HepG2 (cell line): ENCODE measurements around the gene MBLAC2. TPM values are rescaled to one million over a fixed set of nuclear protein-coding genes. Genes with fewer than 3 reads are reported as not detected.

Experiments used
- ATAC-seq: fragments of 200-7000 bp; cut with Tn5 transposase; 3 replicates; pipeline ENCODE4 v1.9.1; 2020; ENCODE audit warnings: mild to moderate bottlenecking, moderate library complexity
- BruUV-seq: library from RNA; stranded (reverse); fragments of 400-500 nt; replicated peaks from 2 replicates; lab custom pipeline; 2021; lab: Mats Ljungman, UMichigan
- CTCF ChIA-PET: fragments of 300-600 bp; formaldehyde crosslinking; extraction: SDS; loops from one replicate; lab custom pipeline; 2021; ENCODE audit warnings: low total read pairs, inconsistent platforms, low intra/inter-chr PET ratio; lab: Yijun Ruan, JAX
- POLR2A ChIA-PET: fragments of 350-600 bp; sonication (Branson Sonifier 250); formaldehyde crosslinking; loops from one replicate; lab custom pipeline; 2020; ENCODE audit warnings: antibody characterized with exemption, inconsistent platforms; lab: Yijun Ruan, JAX
- DNase-seq: peaks from one replicate; pipeline ENCODE4 v3.0.0-alpha.2; 2015; ENCODE audit warnings: low spot score
- FAIRE-seq: peaks from 3 replicates; lab custom pipeline; 2011; peaks lifted over from hg19 to GRCh38; lab: Jason Lieb, UNC
- H2AFZ ChIP-seq: one replicate; pipeline ENCODE4 v1.6.1; 2011; ENCODE audit warnings: low read length, inconsistent platforms
- H3K27ac ChIP-seq: fragments of 300-600 bp; 3 replicates; pipeline ENCODE4 v1.8.0; 2011; ENCODE audit warnings: mixed run types, mild to moderate bottlenecking, mixed read lengths, low read length, inconsistent platforms; ENCODE audit not compliant: insufficient read depth; ENCODE audit errors: extremely low read length
- H3K27me3 ChIP-seq, 2 experiments: fragments of 200-600 bp in 1 of 2; 2 replicates in 1 of 2; 3 replicates in 1 of 2; pipeline versions ENCODE4 v1.6.0 to v1.8.0; 2011; ENCODE audit warnings: low read length in 2 of 2, mild to moderate bottlenecking in 2 of 2, moderate library complexity in 2 of 2, inconsistent platforms in 1 of 2; ENCODE audit not compliant: insufficient read depth in 2 of 2, control insufficient read depth in 1 of 2
- H3K36me3 ChIP-seq, 2 experiments: fragments of 200-600 bp in 1 of 2; replicated peaks in 1 of 2; 2 replicates in 1 of 2; 3 replicates in 1 of 2; pipeline versions ENCODE4 v1.5.1 to v1.8.0; 2011; ENCODE audit warnings: low read length in 2 of 2, inconsistent platforms in 1 of 2; ENCODE audit not compliant: insufficient read depth in 2 of 2, control insufficient read depth in 1 of 2
- H3K4me1 ChIP-seq: 2 replicates; pipeline ENCODE4 v1.5.1; 2012; ENCODE audit warnings: low read length, inconsistent platforms; ENCODE audit not compliant: insufficient read depth
- H3K4me2 ChIP-seq: 2 replicates; pipeline ENCODE4 v1.6.0; 2011; ENCODE audit warnings: low read depth, low read length, inconsistent platforms
- H3K4me3 ChIP-seq, 3 experiments: fragments of 200-600 bp in 1 of 3; sonication (generic), shearing (Covaris generic) in 1 of 3; replicated peaks in 1 of 3; 2 replicates each; pipeline ENCODE4 v1.5.1; 2011 to 2016; ENCODE audit warnings: low read length in 3 of 3, inconsistent platforms in 2 of 3, low read depth in 2 of 3, mild to moderate bottlenecking in 2 of 3, control low read depth in 1 of 3, mixed read lengths in 1 of 3; ENCODE audit not compliant: insufficient read depth in 1 of 3
- H3K79me2 ChIP-seq: one replicate; pipeline ENCODE4 v1.6.1; 2011; ENCODE audit warnings: low read length, inconsistent platforms; ENCODE audit not compliant: insufficient read depth
- H3K9ac ChIP-seq: 2 replicates; pipeline ENCODE4 v1.6.0; 2011; ENCODE audit warnings: mild to moderate bottlenecking, low read depth, low read length, inconsistent platforms; ENCODE audit not compliant: insufficient read depth
- H3K9me3 ChIP-seq: 2 replicates; pipeline ENCODE4 v1.5.1; 2012; ENCODE audit warnings: mild to moderate bottlenecking, low read length
- H4K20me1 ChIP-seq: 2 replicates; pipeline ENCODE4 v1.6.0; 2011; ENCODE audit warnings: inconsistent platforms, mild to moderate bottlenecking, low read length, moderate library complexity; ENCODE audit not compliant: insufficient read depth
- ETV6 ChIP-seq: sonication (generic); formaldehyde crosslinking; conservative IDR thresholded peaks from 2 replicates; pipeline ENCODE4 v1.4.0; 2020; ENCODE audit warnings: missing genetic modification reagents
- IRF1 ChIP-seq: sonication (generic); formaldehyde crosslinking; IDR thresholded peaks from 2 replicates; pipeline ENCODE4 v1.4.0; 2020; ENCODE audit warnings: low read depth, mild to moderate bottlenecking, missing genetic modification reagents
- KDM5A ChIP-seq: fragments of 200-600 bp; sonication (generic); IDR thresholded peaks from 2 replicates; pipeline ENCODE4 v1.7.0; 2018; ENCODE audit warnings: antibody characterized with exemption, mild to moderate bottlenecking, low read length, borderline replicate concordance
- MAFF ChIP-seq: IDR thresholded peaks from 2 replicates; pipeline ENCODE4 v1.6.1; 2011; ENCODE audit warnings: low read depth, low read length, improper control_type of control experiment
- MED1 ChIP-seq: sonication (generic); formaldehyde crosslinking; IDR thresholded peaks from 2 replicates; pipeline ENCODE4 v1.4.0; 2020; ENCODE audit warnings: missing genetic modification reagents
- PHF20 ChIP-seq: sonication (generic); formaldehyde crosslinking; IDR thresholded peaks from 2 replicates; pipeline ENCODE4 v1.5.0; 2020; ENCODE audit warnings: mild to moderate bottlenecking, missing genetic modification reagents
- REPIN1 ChIP-seq: sonication (generic); formaldehyde crosslinking; IDR thresholded peaks from 2 replicates; pipeline ENCODE4 v1.8.0; 2022; ENCODE audit warnings: missing genetic modification reagents, low read depth, mild to moderate bottlenecking, borderline replicate concordance
- SALL2 ChIP-seq: sonication (generic); formaldehyde crosslinking; IDR thresholded peaks from 2 replicates; pipeline ENCODE4 v1.8.1; 2023; ENCODE audit warnings: mild to moderate bottlenecking, missing genetic modification reagents, inconsistent platforms
- ZKSCAN8 ChIP-seq: IDR thresholded peaks from 2 replicates; pipeline ENCODE4 v1.6.1; 2016; ENCODE audit warnings: borderline replicate concordance, missing genetic modification reagents, missing compliant biosample characterization
- ZNF12 ChIP-seq: sonication (generic); formaldehyde crosslinking; IDR thresholded peaks from 2 replicates; pipeline ENCODE4 v1.5.0; 2020; ENCODE audit warnings: missing genetic modification reagents
- ZNF18 ChIP-seq: sonication (generic); formaldehyde crosslinking; IDR thresholded peaks from 2 replicates; pipeline ENCODE4 v1.8.0; 2022; ENCODE audit warnings: mild to moderate bottlenecking, missing genetic modification reagents; ENCODE audit not compliant: insufficient replicate concordance
- ZNF451 ChIP-seq: sonication (generic); formaldehyde crosslinking; IDR thresholded peaks from 2 replicates; pipeline ENCODE4 v1.5.0; 2020; ENCODE audit warnings: mild to moderate bottlenecking, missing genetic modification reagents
- ZNF619 ChIP-seq: sonication (generic); formaldehyde crosslinking; IDR thresholded peaks from 2 replicates; pipeline ENCODE4 v1.4.0; 2020; ENCODE audit warnings: mild to moderate bottlenecking, missing genetic modification reagents
- WGBS: methylation state at CpG from one replicate; pipeline ENCODE4 v1.1.6; 2017; ENCODE audit warnings: low lambda C conversion rate; 5-methylcytosine and 5-hydroxymethylcytosine counted together
- in situ Hi-C: cut with HindIII; loops from 2 replicates; pipeline ENCODE4 v1.10.0; 2017; ENCODE audit warnings: low pct_unique_long_range_greater_than_20kb; ENCODE audit not compliant: extremely low pct_ligation_motif_present
- intact Hi-C: fragments of 100-400 bp; cut with micrococcal nuclease; formaldehyde crosslinking; loops from one replicate; pipeline ENCODE4 v1.10.0; 2022; ENCODE audit not compliant: unreplicated experiment
- polyA plus RNA-seq, 8 experiments: library from polyadenylated mRNA; depleted of rRNA in 3 of 8; stranded (reverse) in 7 of 8; unstranded in 1 of 8; fragments of >200 nt; fragmentation: Illumina TruSeq in 4 of 8; extraction: Trizol in 4 of 8; gene quantifications; 2 replicates each; pipeline versions ENCODE4 v1.2.1 to v1.2.3, GENCODE V29; 2011 to 2016; ENCODE audit warnings: low read depth in 4 of 8, missing spikeins in 1 of 8, mixed read lengths in 1 of 8; ENCODE audit not compliant: insufficient read depth in 1 of 8
- total RNA-seq, 5 experiments: library from RNA; depleted of rRNA; stranded (reverse); fragments of >200 nt; fragmentation: Illumina TruSeq; extraction: Trizol; gene quantifications; 2 replicates each; pipeline ENCODE4 v1.2.3, GENCODE V29; 2016; ENCODE audit warnings: low read depth in 1 of 5
- TF ChIP-seq, protein P1 (sequence below): sonication (generic); formaldehyde crosslinking; IDR thresholded peaks from 2 replicates; pipeline ENCODE4 v1.4.0; 2020; ENCODE audit warnings: missing genetic modification reagents

The MBLAC2 gene
- total and polyA plus RNA-seq, 2 of the 13 experiments (the other 11 are each of a cell fraction or from before 2014, with no cell fraction given), result 2.9 to 4.1 TPM

- TF ChIP-seq MAFF, result no peak
Measured at GRCh38 chr5:90488791-90489190, 14.2 kb upstream of the MBLAC2 start (continued).

DNA sequence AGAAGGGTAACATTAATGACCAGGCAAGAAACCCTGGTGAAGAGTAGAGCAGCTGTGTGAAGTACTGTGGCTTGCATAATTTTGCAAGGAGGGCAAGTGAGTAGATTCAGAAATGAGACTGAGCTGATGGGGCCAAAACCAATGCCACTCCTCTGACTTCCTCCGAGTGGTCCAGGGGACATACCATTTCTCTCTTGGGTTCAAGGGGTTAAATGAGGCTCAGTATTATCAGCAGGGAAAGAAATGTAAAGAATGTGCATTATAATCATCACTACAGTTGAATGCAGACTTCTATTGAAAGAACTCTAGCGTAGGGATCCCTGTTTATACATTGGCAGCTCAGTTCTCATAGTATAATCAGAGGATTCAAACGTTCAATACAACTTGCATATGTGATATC, 10.0 kb upstream of the MBLAC2 start:
- Histone ChIP-seq H3K36me3 (0 out of 5 replicates have a peak, but pooled peaks cover 0 to 4% of the 10 kb centered on the region in 2 experiments), H3K9me3 (no peaks in the 10 kb centered on the region), H3K4me3 (no peak overlapping the region), H2AFZ (no peak overlapping the region), H3K27me3 (no peaks in the 10 kb centered on the region), H3K9ac (no peak overlapping the region), H4K20me1 (no peaks in the 10 kb centered on the region), H3K4me1 (no peaks in the 10 kb centered on the region), H3K27ac (no peak overlapping the region), H3K79me2 (no peaks in the 10 kb centered on the region), H3K4me2 (no peak overlapping the region)
- DNase-seq (no peak), ATAC-seq (no peak), FAIRE-seq (no peak)
- TF ChIP-seq PHF20 (no peak), ZNF619 (CRISPR knock-in tag) (no peak), ZNF12 (CRISPR knock-in tag) (no peak)
- TF ChIP-seq, protein P1, sequence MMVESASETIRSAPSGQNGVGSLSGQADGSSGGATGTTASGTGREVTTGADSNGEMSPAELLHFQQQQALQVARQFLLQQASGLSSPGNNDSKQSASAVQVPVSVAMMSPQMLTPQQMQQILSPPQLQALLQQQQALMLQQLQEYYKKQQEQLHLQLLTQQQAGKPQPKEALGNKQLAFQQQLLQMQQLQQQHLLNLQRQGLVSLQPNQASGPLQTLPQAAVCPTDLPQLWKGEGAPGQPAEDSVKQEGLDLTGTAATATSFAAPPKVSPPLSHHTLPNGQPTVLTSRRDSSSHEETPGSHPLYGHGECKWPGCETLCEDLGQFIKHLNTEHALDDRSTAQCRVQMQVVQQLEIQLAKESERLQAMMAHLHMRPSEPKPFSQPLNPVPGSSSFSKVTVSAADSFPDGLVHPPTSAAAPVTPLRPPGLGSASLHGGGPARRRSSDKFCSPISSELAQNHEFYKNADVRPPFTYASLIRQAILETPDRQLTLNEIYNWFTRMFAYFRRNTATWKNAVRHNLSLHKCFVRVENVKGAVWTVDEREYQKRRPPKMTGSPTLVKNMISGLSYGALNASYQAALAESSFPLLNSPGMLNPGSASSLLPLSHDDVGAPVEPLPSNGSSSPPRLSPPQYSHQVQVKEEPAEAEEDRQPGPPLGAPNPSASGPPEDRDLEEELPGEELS, result no peak
- ChIA-PET POLR2A (interaction anchor here (0.9 kb wide), 1 partner anchor 10 kb away, joined by 3 read pairs; the partner anchor contains the start of genes MBLAC2 and POLR3G), CTCF (no interaction called here)
- 86% methylated on average over 3 of the region's 3 CpGs for WGBS
- in situ Hi-C loops (no loop called here), intact Hi-C loops (no loop called here)
- BruUV-seq, result no TSS peak

DNA sequence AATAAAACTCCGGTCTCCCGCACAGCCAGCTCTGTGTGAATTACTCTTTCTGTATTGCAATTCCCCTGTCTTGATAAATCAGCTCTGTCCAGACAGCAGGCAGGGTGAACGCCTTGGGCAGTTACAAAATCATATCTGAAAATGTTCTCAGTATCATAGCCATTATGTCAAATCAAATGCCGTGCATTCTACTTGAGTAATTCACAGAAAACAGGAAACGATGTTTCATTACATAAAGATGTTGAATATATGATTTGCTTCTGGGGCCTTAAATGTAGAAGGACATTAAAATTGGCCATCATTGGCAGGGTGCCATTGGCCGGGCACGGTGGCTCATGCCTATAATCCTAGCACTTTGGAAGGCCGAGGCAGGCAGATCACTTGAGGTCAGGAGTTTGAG, 8.6 kb upstream of the MBLAC2 start:
- no peak for FAIRE-seq
- TF ChIP-seq ETV6 (CRISPR knock-in tag), result no peak
- no peak for TF ChIP-seq SALL2 (CRISPR knock-in tag)
- no peak for TF ChIP-seq KDM5A
- no peak for TF ChIP-seq ZKSCAN8
- no peak for TF ChIP-seq REPIN1 (CRISPR knock-in tag)
- TF ChIP-seq IRF1 (CRISPR knock-in tag), result no peak
- no peak for TF ChIP-seq ZNF451 (CRISPR knock-in tag)
- TF ChIP-seq ZNF18 (CRISPR knock-in tag), result no peak
- no peak for TF ChIP-seq MED1

More for the DNA sequence above, 8.6 kb upstream of the MBLAC2 start:
- H3K27ac ChIP-seq, result no peak overlapping the region
- no peaks in the 10 kb centered on the region for H4K20me1 ChIP-seq
- WGBS, result 98% methylated on average over 8 of the region's 8 CpGs
- H3K4me3 ChIP-seq, result no peak overlapping the region
- POLR2A ChIA-PET, result no interaction called here
- H3K9ac ChIP-seq, result no peak overlapping the region
- no peaks in the 10 kb centered on the region for H3K27me3 ChIP-seq
- no peaks in the 10 kb centered on the region for H3K9me3 ChIP-seq
- H3K79me2 ChIP-seq, result no peaks in the 10 kb centered on the region
- ATAC-seq (no peak), DNase-seq (no peak)
- no peaks in the 10 kb centered on the region for H3K4me1 ChIP-seq
- no peak overlapping the region for H2AFZ ChIP-seq
- no TSS peak for BruUV-seq
- H3K36me3 ChIP-seq, result 0 out of 5 replicates have a peak, but pooled peaks cover 0 to 4% of the 10 kb centered on the region in 2 experiments
- CTCF ChIA-PET, result no interaction called here
- no peak overlapping the region for H3K4me2 ChIP-seq
- in situ Hi-C loops, result no loop called here
- intact Hi-C loops, result no loop called here
